Epithelial cell of esophagus (primary cell): ENCODE results near the gene TSPAN33.
A peak's percentile ranks its signal among the peaks of the same experiment; 100 is the strongest.
"Not testable (repeated sequence)": the region's sequence is repeated elsewhere in the genome, so short reads cannot be mapped to it uniquely, and the experiment has no call there.

Source experiments
- DNase-seq: peaks from one replicate; pipeline ENCODE4 v3.0.0; 2010; ENCODE audit warnings: low read depth
- H3K4me3 ChIP-seq: 2 replicates; pipeline ENCODE4 v1.5.1; 2011; ENCODE audit warnings: mild to moderate bottlenecking, low read length, control low read depth
- CTCF ChIP-seq: IDR thresholded peaks from 2 replicates; pipeline ENCODE4 v1.5.1; 2011; ENCODE audit warnings: low read depth, mild to moderate bottlenecking, low read length, control low read depth, inconsistent platforms; ENCODE audit not compliant: insufficient read depth; ENCODE audit errors: missing control alignments

Gene TSPAN33

GRCh38 chr7:129208667-129209066 lies 64.2 kb downstream of the TSPAN33 start:
- no peak for TF ChIP-seq CTCF
- no peak overlapping the region for H3K4me3 ChIP-seq
- no peak for DNase-seq

- no peak for TF ChIP-seq CTCF
- no peak for DNase-seq
- no peak overlapping the region for H3K4me3 ChIP-seq
These were observed 64.8 kb downstream of the TSPAN33 start for GRCh38 chr7:129209067-129209926.

- peak; percentile 90 for TF ChIP-seq CTCF
- no peak overlapping the region for H3K4me3 ChIP-seq
- peak; percentile 62 for DNase-seq
These were observed 65.9 kb downstream of the TSPAN33 start for GRCh38 chr7:129210256-129210988.

- H3K4me3 ChIP-seq: no peak overlapping the region
- TF ChIP-seq CTCF: no peak
- DNase-seq: no peak
These were observed 66.4 kb downstream of the TSPAN33 start for GRCh38 chr7:129210989-129211312.

- no peak overlapping the region for H3K4me3 ChIP-seq
- TF ChIP-seq CTCF: no peak
- no peak for DNase-seq
These were observed 67.6 kb downstream of the TSPAN33 start for GRCh38 chr7:129212126-129212525.

DNA sequence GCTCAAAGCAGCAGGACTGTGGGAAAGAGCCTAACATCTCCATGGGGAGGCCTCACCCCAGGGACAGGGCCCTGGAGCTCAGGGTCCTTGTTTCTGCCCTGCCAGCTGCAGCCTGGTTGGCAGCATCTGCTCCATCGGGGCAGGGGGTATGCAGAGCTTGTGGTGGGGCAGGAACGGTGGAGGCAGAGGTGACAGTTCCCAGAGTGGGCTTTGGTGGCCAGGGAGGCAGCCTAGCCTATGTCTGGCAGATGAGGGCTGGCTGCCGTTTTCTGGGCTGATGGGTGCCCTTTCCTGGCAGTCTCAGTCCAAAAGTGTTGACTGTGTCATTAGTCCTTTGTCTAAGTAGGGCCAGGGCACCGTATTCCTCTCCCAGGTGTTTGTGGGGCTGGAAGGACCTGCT lies 68.1 kb downstream of the TSPAN33 start:
- no peak for TF ChIP-seq CTCF
- DNase-seq: no peak
- no peak overlapping the region for H3K4me3 ChIP-seq

DNA sequence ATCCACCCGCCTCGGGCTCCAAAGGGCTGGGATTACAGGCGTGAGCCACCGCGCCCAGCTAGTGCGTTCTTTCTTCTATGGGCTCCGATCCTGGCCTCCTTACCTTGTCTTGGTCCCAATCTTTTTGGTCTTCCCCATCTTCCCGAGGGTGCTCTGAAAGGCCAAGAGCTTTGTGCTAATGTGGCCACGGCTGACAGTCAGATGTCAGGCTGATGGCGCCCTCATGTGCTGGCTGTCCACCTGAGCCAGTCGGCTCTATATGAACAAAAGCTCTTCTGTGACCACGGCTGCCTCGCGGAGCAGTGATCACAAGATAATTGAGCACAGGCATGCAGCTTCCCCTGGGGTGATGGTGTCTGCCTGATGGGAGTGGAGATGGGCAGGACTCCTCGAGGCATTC lies 69.3 kb downstream of the TSPAN33 start:
- peak; percentile 43 for DNase-seq
- TF ChIP-seq CTCF: peak; percentile 38
- H3K4me3 ChIP-seq: no peak overlapping the region

- not testable (repeated sequence) for H3K4me3 ChIP-seq, DNase-seq
These were observed 71.2 kb downstream of the TSPAN33 start for GRCh38 chr7:129215691-129216090.

GRCh38 chr7:129216101-129216715 lies 71.7 kb downstream of the TSPAN33 start:
- not testable (repeated sequence) for H3K4me3 ChIP-seq, DNase-seq

DNA sequence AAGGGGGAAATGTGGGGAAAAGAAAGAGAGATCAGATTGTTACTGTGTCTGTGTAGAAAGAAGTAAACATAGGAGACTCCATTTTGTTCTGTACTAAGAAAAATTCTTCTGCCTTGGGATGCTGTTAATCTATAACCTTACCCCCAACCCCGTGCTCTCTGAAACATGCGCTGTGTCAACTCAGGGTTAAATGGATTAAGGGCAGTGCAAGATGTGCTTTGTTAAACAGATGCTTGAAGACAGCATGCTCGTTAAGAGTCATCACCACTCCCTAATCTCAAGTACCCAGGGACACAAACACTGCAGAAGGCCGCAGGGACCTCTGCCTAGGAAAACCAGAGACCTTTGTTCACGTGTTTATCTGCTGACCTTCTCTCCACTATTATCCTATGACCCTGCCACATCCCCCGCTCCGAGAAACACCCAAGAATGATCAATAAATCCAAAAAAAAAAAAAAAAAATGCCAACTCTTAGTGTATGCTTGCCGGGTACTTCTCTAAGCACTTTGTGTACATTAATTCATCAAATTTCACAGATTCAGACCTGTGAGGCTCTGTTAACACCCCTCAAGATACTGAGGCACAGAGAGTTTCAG lies 72.4 kb downstream of the TSPAN33 start:
- not testable (repeated sequence) for DNase-seq, H3K4me3 ChIP-seq
